Lower leg skin (tissue), 3 donors: ENCODE measurements around the gene GCHFR.

Source experiments
- POLR2A ChIP-seq, 2 donors: fragments of 450-650 bp; IDR thresholded peaks; one replicate each; pipeline ENCODE4 v1.6.1; 2016 to 2017; ENCODE audit warnings: antibody characterized with exemption in 2 of 2, mild to moderate bottlenecking in 1 of 2, moderate library complexity in 1 of 2
- TF ChIP-seq, protein P1 (sequence below), 3 donors: fragments of 450-650 bp; IDR thresholded peaks; one replicate each; pipeline ENCODE4 v1.5.1; 2016; ENCODE audit warnings: antibody characterized with exemption in 3 of 3, mild to moderate bottlenecking in 3 of 3, moderate library complexity in 2 of 3

DNA sequence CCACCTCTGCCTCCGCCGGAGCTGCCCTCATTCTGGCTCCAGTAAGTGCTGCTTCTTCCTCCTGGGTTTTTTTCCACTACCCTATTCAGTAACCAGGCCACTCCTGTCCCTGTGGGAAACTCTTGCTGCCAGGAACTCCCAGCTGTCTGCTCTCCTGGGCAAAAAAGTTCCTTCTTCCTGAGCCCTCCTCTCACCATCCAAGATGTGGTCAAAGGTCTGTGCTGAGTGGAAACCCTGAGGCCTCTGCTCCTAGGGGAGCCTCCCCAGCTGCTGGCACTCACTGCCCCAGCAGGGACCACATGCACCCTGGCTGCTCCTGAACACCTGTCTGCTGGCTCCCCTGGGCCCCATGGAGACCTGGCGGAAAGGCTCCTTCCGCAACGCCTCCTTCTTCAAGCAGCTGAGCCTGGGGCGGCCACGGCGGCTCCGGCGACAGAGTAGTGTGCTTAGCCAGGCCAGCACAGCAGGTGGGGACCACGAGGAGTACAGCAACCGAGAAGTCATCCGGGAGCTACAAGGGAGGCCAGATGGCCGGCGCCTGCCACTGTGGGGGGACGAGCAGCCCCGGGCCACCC, 6.4 kb downstream of the GCHFR start:
- TF ChIP-seq POLR2A (IDR thresholded peaks at IDR 0.05) = no peak
- TF ChIP-seq, protein P1, sequence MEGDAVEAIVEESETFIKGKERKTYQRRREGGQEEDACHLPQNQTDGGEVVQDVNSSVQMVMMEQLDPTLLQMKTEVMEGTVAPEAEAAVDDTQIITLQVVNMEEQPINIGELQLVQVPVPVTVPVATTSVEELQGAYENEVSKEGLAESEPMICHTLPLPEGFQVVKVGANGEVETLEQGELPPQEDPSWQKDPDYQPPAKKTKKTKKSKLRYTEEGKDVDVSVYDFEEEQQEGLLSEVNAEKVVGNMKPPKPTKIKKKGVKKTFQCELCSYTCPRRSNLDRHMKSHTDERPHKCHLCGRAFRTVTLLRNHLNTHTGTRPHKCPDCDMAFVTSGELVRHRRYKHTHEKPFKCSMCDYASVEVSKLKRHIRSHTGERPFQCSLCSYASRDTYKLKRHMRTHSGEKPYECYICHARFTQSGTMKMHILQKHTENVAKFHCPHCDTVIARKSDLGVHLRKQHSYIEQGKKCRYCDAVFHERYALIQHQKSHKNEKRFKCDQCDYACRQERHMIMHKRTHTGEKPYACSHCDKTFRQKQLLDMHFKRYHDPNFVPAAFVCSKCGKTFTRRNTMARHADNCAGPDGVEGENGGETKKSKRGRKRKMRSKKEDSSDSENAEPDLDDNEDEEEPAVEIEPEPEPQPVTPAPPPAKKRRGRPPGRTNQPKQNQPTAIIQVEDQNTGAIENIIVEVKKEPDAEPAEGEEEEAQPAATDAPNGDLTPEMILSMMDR (IDR thresholded peaks at IDR 0.05) = no peak
